GM21423 (cell line): ENCODE data around the gene ARHGAP31.
A peak's percentile ranks its signal among the peaks of the same experiment; 100 is the strongest.
"Not testable (repeated sequence)": the region's sequence is repeated elsewhere in the genome, so short reads cannot be mapped to it uniquely, and the experiment has no call there.

Source experiments
- ATAC-seq: cut with Tn5 transposase; IDR thresholded peaks from one replicate; pipeline ENCODE4 v1.9.1; 2021; ENCODE audit warnings: mild to moderate bottlenecking, moderate library complexity; ENCODE audit not compliant: unreplicated experiment

Gene ARHGAP31

GRCh38 chr3:119293871-119294695 is at the start of gene ARHGAP31:
Gene ARHGAP31 (plus strand): TSS chr3:119294383. CDS start chr3:119294905, 522 bp downstream.
- ATAC-seq, result peak; percentile 57

DNA sequence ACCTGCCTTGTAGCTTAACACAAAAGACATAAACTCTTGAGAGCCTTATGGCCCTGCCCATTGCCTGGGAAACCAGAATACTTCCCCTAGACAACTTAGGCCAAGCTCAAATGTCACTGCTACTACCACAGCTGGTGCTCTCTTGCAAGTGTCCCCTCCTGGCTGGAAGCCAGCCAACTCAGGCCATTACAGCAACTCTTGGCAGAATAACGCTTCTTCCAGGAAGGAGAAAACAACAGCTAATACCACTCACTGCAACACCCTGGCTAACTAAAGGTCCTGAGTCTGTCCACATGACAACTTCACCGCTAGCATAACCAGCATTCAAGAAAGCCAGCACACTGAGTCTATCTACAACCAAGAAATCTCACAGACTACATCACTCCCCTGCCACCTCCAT is 48.4 kb upstream of the ARHGAP31 start:
- no peak for ATAC-seq

GRCh38 chr3:119255214-119255613 is 39.0 kb upstream of the ARHGAP31 start:
- no peak for ATAC-seq

DNA sequence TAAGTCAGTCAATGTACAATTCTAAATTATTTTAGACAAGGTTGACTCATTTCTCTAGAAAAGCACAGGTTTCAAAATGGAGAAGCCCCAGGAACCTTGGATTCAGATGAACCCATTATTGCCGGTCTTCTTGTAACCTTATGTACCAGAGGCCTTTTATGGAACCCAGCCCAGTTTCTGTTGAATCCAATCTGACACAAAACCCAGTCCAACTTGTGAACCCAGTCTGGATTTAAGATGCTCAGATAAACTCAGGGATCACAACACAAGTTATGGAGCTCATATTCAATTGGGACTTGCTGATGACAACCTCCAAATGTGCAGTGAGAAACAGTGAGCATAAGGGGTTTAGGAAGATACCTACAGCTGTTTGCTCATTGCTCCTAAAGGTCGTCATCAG is 37.1 kb upstream of the ARHGAP31 start:
- ATAC-seq, result no peak

- ATAC-seq, result peak; percentile 54
These were observed 36.4 kb upstream of the ARHGAP31 start for GRCh38 chr3:119257654-119258410.

GRCh38 chr3:119258915-119259314 is 35.3 kb upstream of the ARHGAP31 start:
- peak; percentile 93 for ATAC-seq

- no peak for ATAC-seq
These were observed 34.4 kb upstream of the ARHGAP31 start for GRCh38 chr3:119259821-119260220.

DNA sequence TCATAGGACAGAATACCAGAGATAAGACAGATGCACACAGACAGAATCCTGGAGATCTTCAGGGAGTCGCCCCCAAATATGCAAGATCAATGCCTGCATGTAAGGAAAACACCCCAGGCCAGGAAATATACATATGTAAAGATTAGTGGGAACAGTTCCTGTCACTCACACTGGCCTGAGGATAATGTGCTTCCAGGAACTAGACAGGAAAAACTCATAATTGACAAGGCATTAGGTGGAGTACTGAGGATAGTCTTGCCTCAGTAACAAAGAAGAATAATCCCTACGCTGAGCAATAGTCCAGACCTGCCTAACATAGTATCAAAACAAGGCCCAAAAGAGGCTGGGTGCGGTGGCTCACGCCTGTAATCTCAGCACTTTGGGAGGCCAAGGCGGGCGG is 33.1 kb upstream of the ARHGAP31 start:
- ATAC-seq, result no peak

DNA sequence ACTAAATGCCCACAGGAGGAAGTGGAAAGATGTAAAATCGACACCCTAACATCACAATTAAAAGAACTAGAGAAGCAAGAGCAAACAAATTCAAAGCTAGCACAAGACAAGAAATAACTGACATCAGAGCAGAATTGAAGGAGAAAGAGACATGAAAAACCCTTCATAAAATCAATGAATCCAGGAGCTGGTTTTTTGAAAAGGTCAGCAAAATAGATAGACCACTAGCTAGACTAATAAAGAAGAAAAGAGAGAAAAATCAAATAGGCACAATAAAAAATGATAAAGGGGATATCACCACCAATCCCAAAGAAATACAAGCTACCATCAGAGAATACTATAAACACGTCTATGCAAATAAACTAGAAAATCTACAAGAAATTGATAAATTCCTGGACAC is 24.0 kb upstream of the ARHGAP31 start:
- not testable (repeated sequence) for ATAC-seq

DNA sequence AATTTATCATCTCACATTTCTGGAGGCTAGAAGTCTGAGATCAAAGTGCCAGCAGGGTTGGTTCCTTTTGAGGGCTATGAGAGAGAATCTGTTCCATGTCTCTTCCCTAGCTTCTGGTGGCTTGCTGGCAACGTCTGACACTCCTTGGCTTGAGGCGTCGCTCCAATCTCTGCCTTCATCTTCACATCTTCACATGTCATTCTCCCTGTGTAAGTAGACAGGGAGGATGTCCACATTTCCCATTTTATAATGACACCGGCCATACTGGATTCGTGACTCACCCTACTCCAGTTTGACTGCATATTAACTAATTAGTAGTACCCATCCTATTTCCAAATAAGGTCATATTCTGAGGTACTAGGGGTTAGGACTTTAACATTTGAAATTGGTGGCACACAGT is 17.5 kb upstream of the ARHGAP31 start:
- no peak for ATAC-seq

- ATAC-seq, result no peak
These were observed 15.1 kb upstream of the ARHGAP31 start for GRCh38 chr3:119279101-119279554.

GRCh38 chr3:119279584-119280243 is 14.5 kb upstream of the ARHGAP31 start:
- no peak for ATAC-seq

GRCh38 chr3:119288669-119289403 is 5.3 kb upstream of the ARHGAP31 start:
- ATAC-seq, result no peak

DNA sequence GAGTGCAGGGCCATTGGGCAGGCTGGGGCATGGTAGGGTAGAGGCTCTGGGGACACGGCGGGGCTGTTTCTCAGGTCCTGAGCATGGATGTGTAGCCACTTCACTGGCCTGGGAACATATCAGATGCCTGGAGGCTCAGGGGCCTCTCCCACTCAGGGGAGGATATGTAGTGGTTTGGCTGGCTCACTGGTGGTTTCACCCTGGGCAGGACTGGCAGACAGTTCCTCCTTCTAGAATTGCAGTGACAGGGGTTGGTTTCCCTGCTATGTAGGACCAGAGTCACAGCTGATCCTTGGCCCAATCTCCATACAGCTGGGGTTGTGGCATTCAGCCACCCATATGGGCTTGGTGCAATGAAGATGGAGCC is 4.8 kb upstream of the ARHGAP31 start:
- ATAC-seq, result no peak

DNA sequence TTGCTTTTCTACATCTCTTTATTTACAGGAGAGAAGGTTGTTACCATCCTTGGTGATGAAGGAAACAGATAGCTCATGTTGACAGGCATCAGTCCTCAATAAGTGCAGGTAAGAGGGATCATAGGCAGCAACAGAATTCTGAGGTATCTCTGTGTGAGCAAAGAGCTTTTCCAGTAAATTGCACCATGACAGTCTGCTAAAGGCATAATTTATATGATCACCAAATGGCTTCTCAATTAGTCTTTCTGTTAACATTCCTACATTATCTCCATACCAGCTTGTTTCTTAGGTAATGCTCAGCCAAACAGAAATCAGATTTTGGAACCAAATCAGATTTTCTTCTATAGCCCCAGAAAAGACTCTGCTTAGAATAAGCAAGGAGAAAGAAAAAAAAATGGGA is 3.6 kb upstream of the ARHGAP31 start:
- no peak for ATAC-seq

GRCh38 chr3:119291062-119291700 is 3.0 kb upstream of the ARHGAP31 start:
- ATAC-seq, result no peak

DNA sequence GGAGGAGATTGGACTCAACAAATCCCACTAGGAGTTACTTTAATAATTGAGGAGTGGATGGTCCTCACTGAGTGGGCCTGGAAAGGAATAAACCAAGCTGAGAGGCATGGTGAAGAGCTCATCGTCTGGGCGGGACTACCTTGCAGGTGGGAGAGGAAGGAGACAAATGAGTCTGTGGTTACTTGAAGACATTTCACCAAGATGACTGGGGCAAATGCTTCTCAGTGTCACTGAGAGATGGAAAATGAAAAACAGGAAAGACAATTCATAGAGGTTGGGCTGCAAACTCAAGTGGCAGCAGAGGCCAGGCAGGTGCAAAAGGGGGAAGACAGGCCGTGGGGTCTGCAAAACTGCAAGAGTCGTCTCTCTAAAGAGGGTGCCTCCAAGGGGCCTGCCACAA is 1.5 kb upstream of the ARHGAP31 start:
- ATAC-seq, result no peak

DNA sequence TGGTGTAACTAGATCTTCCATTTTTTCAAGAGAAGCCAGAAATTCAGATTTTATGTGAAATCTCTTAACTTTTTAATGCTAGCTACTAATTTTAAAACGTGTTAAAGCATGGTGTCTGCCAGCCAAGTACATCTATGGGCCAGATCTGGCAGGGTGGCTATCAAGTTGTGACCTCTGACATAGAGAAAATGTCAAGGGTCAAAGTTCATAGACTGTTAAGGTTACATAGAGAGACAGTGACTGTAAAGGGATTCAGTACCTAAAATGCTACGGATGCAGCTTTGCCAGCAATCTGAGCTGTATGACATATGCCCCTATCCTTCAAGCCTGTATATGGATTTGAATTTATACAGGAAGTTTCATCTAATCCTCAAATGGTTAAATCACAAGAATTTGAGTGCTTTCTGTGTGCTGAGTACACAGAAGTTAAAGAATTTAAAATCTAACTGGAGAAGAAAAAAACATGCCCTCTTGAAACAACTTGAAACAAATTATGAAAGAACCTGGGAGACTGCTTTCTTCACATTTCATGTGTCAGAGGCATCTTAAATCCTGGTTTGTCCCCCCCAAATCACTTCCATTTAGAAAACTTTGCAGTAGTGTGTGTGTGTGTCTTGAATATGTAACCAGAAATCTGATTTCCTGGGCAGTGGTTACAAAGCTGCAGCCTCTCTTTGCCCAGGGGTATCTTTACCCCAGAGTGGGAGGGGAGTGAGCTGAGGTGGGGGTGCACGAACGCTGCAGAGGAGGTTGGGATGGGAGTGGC is 895 bp upstream of the ARHGAP31 start:
- no peak for ATAC-seq
